HEK293 (cell line): ENCODE results near the gene ANKRD53.

Experiments
- CTCF ChIA-PET: fragments of 350-600 bp; formaldehyde crosslinking; extraction: SDS; loops from one replicate; lab custom pipeline; 2021; ENCODE audit warnings: antibody characterized with exemption; lab: Yijun Ruan, JAX
- POLR2A ChIA-PET: fragments of 300-600 bp; formaldehyde crosslinking; extraction: SDS; loops from one replicate; lab custom pipeline; 2020; ENCODE audit warnings: antibody characterized with exemption, inconsistent platforms; lab: Yijun Ruan, JAX
- H3K27ac ChIP-seq: fragments of 200-500 bp; sonication (Bioruptor generic); 2 replicates; pipeline ENCODE4 v1.5.1; 2014; ENCODE audit warnings: low read depth, low read length, control low read depth, inconsistent platforms; ENCODE audit errors: extremely low read depth
- H3K36me3 ChIP-seq, 2 experiments: fragments of 200-500 bp in 1 of 2; sonication (Bioruptor generic) in 1 of 2; 1 replicate in 1 of 2; 2 replicates in 1 of 2; pipeline ENCODE4 v1.5.1; 2014 to 2017; ENCODE audit warnings: inconsistent platforms in 2 of 2, low read length in 2 of 2; ENCODE audit not compliant: control insufficient read depth in 2 of 2, insufficient read depth in 1 of 2
- H3K4me1 ChIP-seq: fragments of 200-500 bp; sonication (Bioruptor generic); 2 replicates; pipeline ENCODE4 v1.5.1; 2014; ENCODE audit warnings: mild to moderate bottlenecking, low read length, inconsistent platforms; ENCODE audit not compliant: control insufficient read depth, insufficient read depth
- H3K4me3 ChIP-seq: 2 replicates; pipeline ENCODE4 v1.5.1; 2011; ENCODE audit warnings: low read depth, mild to moderate bottlenecking, control low read depth, low read length, moderate library complexity
- H3K9me3 ChIP-seq: fragments of 200-500 bp; sonication (Bioruptor generic); 2 replicates; pipeline ENCODE4 v1.5.1; 2014; ENCODE audit warnings: low read depth, low read length, inconsistent platforms; ENCODE audit not compliant: control insufficient read depth, insufficient read depth
- ZBTB20 ChIP-seq: fragments of 450-650 bp; formaldehyde crosslinking; IDR thresholded peaks from 2 replicates; pipeline ENCODE4 v1.5.1; 2016; ENCODE audit warnings: missing biosample characterization, missing genetic modification characterization
- ZFHX2 ChIP-seq: fragments of 450-650 bp; formaldehyde crosslinking; conservative IDR thresholded peaks from 2 replicates; pipeline ENCODE4 v1.5.1; 2016; ENCODE audit warnings: missing biosample characterization, missing genetic modification characterization
- ZNF112 ChIP-seq: fragments of 450-650 bp; formaldehyde crosslinking; IDR thresholded peaks from 2 replicates; pipeline ENCODE4 v1.5.0; 2017; ENCODE audit warnings: missing biosample characterization, missing genetic modification characterization
- ZNF211 ChIP-seq: fragments of 450-650 bp; formaldehyde crosslinking; IDR thresholded peaks from 2 replicates; pipeline ENCODE4 v1.5.1; 2016; ENCODE audit warnings: low read depth, missing biosample characterization, missing genetic modification characterization
- ZNF274 ChIP-seq, 2 experiments: fragments of 200-500 bp in 1 of 2; fragments of 450-650 bp in 1 of 2; sonication (Bioruptor generic) in 1 of 2; formaldehyde crosslinking in 1 of 2; IDR thresholded peaks; 2 replicates each; pipeline versions ENCODE4 v1.5.1 to v1.6.1; 2014 to 2016; ENCODE audit warnings: borderline replicate concordance in 1 of 2, inconsistent platforms in 1 of 2, low read length in 1 of 2, missing biosample characterization in 1 of 2, missing genetic modification characterization in 1 of 2
- ZNF324 ChIP-seq: fragments of 450-650 bp; formaldehyde crosslinking; IDR thresholded peaks from 2 replicates; pipeline ENCODE4 v1.5.1; 2016; ENCODE audit warnings: missing biosample characterization, missing genetic modification characterization
- ZNF394 ChIP-seq: fragments of 450-650 bp; formaldehyde crosslinking; IDR thresholded peaks from 2 replicates; pipeline ENCODE4 v1.5.1; 2016; ENCODE audit warnings: missing biosample characterization, missing genetic modification characterization, mild to moderate bottlenecking, moderate library complexity, borderline replicate concordance
- ZNF513 ChIP-seq: fragments of 450-650 bp; IDR thresholded peaks from 2 replicates; pipeline ENCODE4 v1.5.1; 2018; ENCODE audit warnings: missing biosample characterization, missing genetic modification characterization
- ZNF518A ChIP-seq: fragments of 450-650 bp; formaldehyde crosslinking; conservative IDR thresholded peaks from 2 replicates; pipeline ENCODE4 v1.5.1; 2016; ENCODE audit warnings: low read depth, missing biosample characterization, missing genetic modification characterization
- ZNF558 ChIP-seq: fragments of 450-650 bp; formaldehyde crosslinking; IDR thresholded peaks from 2 replicates; pipeline ENCODE4 v1.5.1; 2016; ENCODE audit warnings: missing biosample characterization, missing genetic modification characterization
- ZNF580 ChIP-seq: fragments of 450-650 bp; formaldehyde crosslinking; IDR thresholded peaks from 2 replicates; pipeline ENCODE4 v1.5.1; 2016; ENCODE audit warnings: missing biosample characterization, missing genetic modification characterization
- ZNF600 ChIP-seq: fragments of 450-650 bp; formaldehyde crosslinking; IDR thresholded peaks from 2 replicates; pipeline ENCODE4 v1.5.1; 2016; ENCODE audit warnings: missing biosample characterization, missing genetic modification characterization
- ZNF692 ChIP-seq: fragments of 450-650 bp; formaldehyde crosslinking; IDR thresholded peaks from 2 replicates; pipeline ENCODE4 v1.5.1; 2016; ENCODE audit warnings: missing biosample characterization, missing genetic modification characterization

Gene ANKRD53

GRCh38 chr2:70957798-70958197 is 20.6 kb upstream of the ANKRD53 start:
- CTCF ChIA-PET, result no interaction called here
- no peak overlapping the region for H3K4me3 ChIP-seq
- POLR2A ChIA-PET, result interaction anchor here (0.5 kb wide), 1 partner anchor 795 kb away, joined by 3 read pairs; no protein-coding TSS in a partner anchor
- H3K36me3 ChIP-seq, result no peaks in the 10 kb centered on the region
- H3K27ac ChIP-seq, result no peak overlapping the region
- TF ChIP-seq ZNF558 (tag by site-specific recombination) (no peak), ZFHX2 (no peak), ZBTB20 (tag by site-specific recombination) (no peak), ZNF600 (tag by site-specific recombination) (no peak), ZNF324 (tag by site-specific recombination) (no peak), ZNF274 (IDR thresholded peaks at IDR 0.05; ENCODE audit: low read length) (no peak), ZNF274 (tag by site-specific recombination; IDR thresholded peaks at IDR 0.05; ENCODE audit: borderline replicate concordance) (no peak)
- no peaks in the 10 kb centered on the region for H3K4me1 ChIP-seq
- no peaks in the 10 kb centered on the region for H3K9me3 ChIP-seq

- TF ChIP-seq ZNF394 (tag by site-specific recombination), result no peak
- TF ChIP-seq ZNF112 (tag by site-specific recombination), result no peak
- no peak for TF ChIP-seq ZNF513 (tag by site-specific recombination)
- TF ChIP-seq ZNF211 (tag by site-specific recombination), result no peak
- TF ChIP-seq ZNF580 (tag by site-specific recombination), result no peak
- no peak for TF ChIP-seq ZNF518A
- no peak for TF ChIP-seq ZNF692 (tag by site-specific recombination)
- no peaks in the 10 kb centered on the region for H3K9me3 ChIP-seq
- no peak overlapping the region for H3K27ac ChIP-seq
- H3K36me3 ChIP-seq, result peaks cover 0 to 5% of the 10 kb centered on the region in 2 experiments; a peak in 1 of 3 replicates
- ChIA-PET POLR2A (no interaction called here), CTCF (no interaction called here)
- no peaks in the 10 kb centered on the region for H3K4me1 ChIP-seq
- no peak overlapping the region for H3K4me3 ChIP-seq
Measured at GRCh38 chr2:70958759-70959158, 19.7 kb upstream of the ANKRD53 start.
